OCI-LY7 (cell line): Measurements from ENCODE around the gene KLHL11. TPM values are rescaled to one million over a fixed set of nuclear protein-coding genes. Genes with fewer than 3 reads are reported as not detected.
"Not testable (repeated sequence)": the region's sequence is repeated elsewhere in the genome, so short reads cannot be mapped to it uniquely, and the experiment has no call there.

Experiments
- BruUV-seq: library from RNA; stranded (reverse); fragments of 400-500 nt; replicated peaks from 2 replicates; lab custom pipeline; 2021; lab: Mats Ljungman, UMichigan
- CTCF ChIA-PET: fragments of 300-600 bp; sonication (Branson Sonifier 250); formaldehyde crosslinking; loops from one replicate; lab custom pipeline; 2022; ENCODE audit warnings: antibody characterized with exemption; ENCODE audit not compliant: unreplicated experiment; lab: Charles Lee
- POLR2A ChIA-PET: fragments of 300-600 bp; sonication (Branson Sonifier 250); formaldehyde crosslinking; loops from one replicate; lab custom pipeline; 2022; ENCODE audit warnings: antibody characterized with exemption; lab: Charles Lee
- DNase-seq: peaks from one replicate; pipeline ENCODE4 v3.0.0-alpha.2; 2015; ENCODE audit warnings: low spot score
- H2AFZ ChIP-seq: fragments of 200-600 bp; sonication (generic), shearing (Covaris generic); 2 replicates; pipeline ENCODE4 v1.6.1; 2014; ENCODE audit warnings: mild to moderate bottlenecking, antibody characterized with exemption, low read length, moderate library complexity
- H3K27ac ChIP-seq: fragments of 200-600 bp; sonication (generic); 2 replicates; pipeline ENCODE4 v1.5.1; 2014; ENCODE audit warnings: mixed run types, low read depth, mild to moderate bottlenecking, moderate library complexity, low read length, inconsistent platforms; ENCODE audit not compliant: poor library complexity, severe bottlenecking
- H3K36me3 ChIP-seq: fragments of 200-600 bp; sonication (generic); 2 replicates; pipeline ENCODE4 v1.6.1; 2014; ENCODE audit warnings: mild to moderate bottlenecking, antibody characterized with exemption, low read length, moderate library complexity, mixed read lengths; ENCODE audit not compliant: insufficient read depth
- H3K4me1 ChIP-seq: fragments of 200-600 bp; sonication (generic); 2 replicates; pipeline ENCODE4 v1.5.1; 2014; ENCODE audit warnings: mild to moderate bottlenecking, low read length; ENCODE audit not compliant: insufficient read depth, poor library complexity, severe bottlenecking
- H3K4me2 ChIP-seq: fragments of 200-600 bp; sonication (generic); 2 replicates; pipeline ENCODE4 v1.6.1; 2014; ENCODE audit warnings: mild to moderate bottlenecking, low read length
- H3K4me3 ChIP-seq: fragments of 200-600 bp; sonication (generic); 2 replicates; pipeline ENCODE4 v1.5.1; 2014; ENCODE audit warnings: mild to moderate bottlenecking, low read depth, low read length; ENCODE audit not compliant: poor library complexity, severe bottlenecking
- H3K79me2 ChIP-seq: fragments of 200-600 bp; sonication (generic); 2 replicates; pipeline ENCODE4 v1.6.1; 2016; ENCODE audit warnings: low read depth, mild to moderate bottlenecking, low read length, moderate library complexity, mixed read lengths; ENCODE audit not compliant: insufficient read depth
- H3K9me2 ChIP-seq: fragments of 200-600 bp; sonication (generic); 2 replicates; pipeline ENCODE4 v1.6.1; 2016; ENCODE audit warnings: mild to moderate bottlenecking, low read length, mixed read lengths; ENCODE audit not compliant: insufficient read depth
- H3K9me3 ChIP-seq: fragments of 200-600 bp; sonication (generic); 2 replicates; pipeline ENCODE4 v1.6.1; 2014; ENCODE audit warnings: mild to moderate bottlenecking, mixed run types, low read length, mixed read lengths
- H4K20me1 ChIP-seq: fragments of 200-600 bp; sonication (generic); 2 replicates; pipeline ENCODE4 v1.6.1; 2014; ENCODE audit warnings: mild to moderate bottlenecking, antibody characterized with exemption, low read length, moderate library complexity, mixed read lengths; ENCODE audit not compliant: insufficient read depth
- CTCF ChIP-seq: fragments of 200-600 bp; sonication (generic); conservative IDR thresholded peaks from 2 replicates; pipeline ENCODE4 v1.5.1; 2014; ENCODE audit warnings: mild to moderate bottlenecking, antibody characterized with exemption, low read length, moderate library complexity, mixed read lengths
- EZH2phosphoT487 ChIP-seq: fragments of 200-600 bp; sonication (generic); IDR thresholded peaks from 2 replicates; pipeline ENCODE4 v1.6.1; 2018; ENCODE audit warnings: low read depth, borderline replicate concordance, mild to moderate bottlenecking, mixed run types, antibody characterized with exemption, low read length, moderate library complexity, mixed read lengths
- intact Hi-C: fragments of 100-400 bp; cut with micrococcal nuclease; formaldehyde crosslinking; loops from one replicate; pipeline ENCODE4 v1.10.0; 2022; ENCODE audit not compliant: unreplicated experiment
- total RNA-seq, 2 experiments: library from RNA; depleted of rRNA in 1 of 2; stranded (reverse); fragments of >200 nt in 1 of 2; shearing (Covaris generic) in 1 of 2; gene quantifications; 2 replicates each; pipeline ENCODE4 v1.2.3, GENCODE V29; 2014 to 2022

The KLHL11 gene
- total RNA-seq, 2 experiments from 2014 or later: 20.9 to 35.4 TPM

GRCh38 chr17:41844971-41845370 lies 20.3 kb downstream of the KLHL11 start:
- TF ChIP-seq CTCF (no peak), EZH2phosphoT487 (no peak)
- peaks cover 20% of the 10 kb centered on the region for H3K79me2 ChIP-seq

GRCh38 chr17:41840781-41841180 lies 24.4 kb downstream of the KLHL11 start:
- H3K79me2 ChIP-seq, H3K4me3 ChIP-seq, POLR2A ChIA-PET, H2AFZ ChIP-seq, CTCF ChIA-PET, H4K20me1 ChIP-seq, H3K9me3 ChIP-seq, H3K36me3 ChIP-seq, intact Hi-C loops, H3K9me2 ChIP-seq, H3K4me2 ChIP-seq, H3K27ac ChIP-seq, DNase-seq, BruUV-seq, H3K4me1 ChIP-seq: not testable (repeated sequence)

More at GRCh38 chr17:41844971-41845370, 20.3 kb downstream of the KLHL11 start:
- ChIA-PET POLR2A (no interaction called here), CTCF (no interaction called here)
- H2AFZ ChIP-seq: no peak overlapping the region
- no peaks in the 10 kb centered on the region for H3K9me3 ChIP-seq
- no peak overlapping the region for H3K4me3 ChIP-seq
- H4K20me1 ChIP-seq: peaks cover 9% of the 10 kb centered on the region
- peaks cover 23% of the 10 kb centered on the region for H3K36me3 ChIP-seq
- H3K9me2 ChIP-seq: no peaks in the 10 kb centered on the region
- no peak overlapping the region for H3K27ac ChIP-seq
- H3K4me1 ChIP-seq: peaks cover 12% of the 10 kb centered on the region
- no peak overlapping the region for H3K4me2 ChIP-seq
- BruUV-seq: no TSS peak
- no peak for DNase-seq
- intact Hi-C loops: no loop called here

- H3K9me3 ChIP-seq: not testable (repeated sequence)
Observed at GRCh38 chr17:41839448-41839847, 25.8 kb downstream of the KLHL11 start.

More at GRCh38 chr17:41839448-41839847, 25.8 kb downstream of the KLHL11 start:
- H3K4me2 ChIP-seq, intact Hi-C loops, H3K4me3 ChIP-seq, H3K9me2 ChIP-seq, DNase-seq, H3K79me2 ChIP-seq, H3K4me1 ChIP-seq, H3K27ac ChIP-seq, POLR2A ChIA-PET, H2AFZ ChIP-seq, H3K36me3 ChIP-seq, CTCF ChIA-PET, BruUV-seq, H4K20me1 ChIP-seq: not testable (repeated sequence)
